HepG2 (cell line): ENCODE measurements around the gene ADAMTSL4. TPM values are rescaled to one million over a fixed set of nuclear protein-coding genes. Genes with fewer than 3 reads are reported as not detected.

Experiments
- ATAC-seq: fragments of 200-7000 bp; cut with Tn5 transposase; 3 replicates; pipeline ENCODE4 v1.9.1; 2020; ENCODE audit warnings: mild to moderate bottlenecking, moderate library complexity
- BruUV-seq: library from RNA; stranded (reverse); fragments of 400-500 nt; replicated peaks from 2 replicates; lab custom pipeline; 2021; lab: Mats Ljungman, UMichigan
- CTCF ChIA-PET: fragments of 300-600 bp; formaldehyde crosslinking; extraction: SDS; loops from one replicate; lab custom pipeline; 2021; ENCODE audit warnings: low total read pairs, inconsistent platforms, low intra/inter-chr PET ratio; lab: Yijun Ruan, JAX
- POLR2A ChIA-PET: fragments of 350-600 bp; sonication (Branson Sonifier 250); formaldehyde crosslinking; loops from one replicate; lab custom pipeline; 2020; ENCODE audit warnings: antibody characterized with exemption, inconsistent platforms; lab: Yijun Ruan, JAX
- DNase-seq: peaks from one replicate; pipeline ENCODE4 v3.0.0-alpha.2; 2015; ENCODE audit warnings: low spot score
- FAIRE-seq: peaks from 3 replicates; lab custom pipeline; 2011; peaks lifted over from hg19 to GRCh38; lab: Jason Lieb, UNC
- H2AFZ ChIP-seq: one replicate; pipeline ENCODE4 v1.6.1; 2011; ENCODE audit warnings: low read length, inconsistent platforms
- H3K27ac ChIP-seq: fragments of 300-600 bp; 3 replicates; pipeline ENCODE4 v1.8.0; 2011; ENCODE audit warnings: mixed run types, mild to moderate bottlenecking, mixed read lengths, low read length, inconsistent platforms; ENCODE audit not compliant: insufficient read depth; ENCODE audit errors: extremely low read length
- H3K27me3 ChIP-seq, 2 experiments: fragments of 200-600 bp in 1 of 2; 2 replicates in 1 of 2; 3 replicates in 1 of 2; pipeline versions ENCODE4 v1.6.0 to v1.8.0; 2011; ENCODE audit warnings: low read length in 2 of 2, mild to moderate bottlenecking in 2 of 2, moderate library complexity in 2 of 2, inconsistent platforms in 1 of 2; ENCODE audit not compliant: insufficient read depth in 2 of 2, control insufficient read depth in 1 of 2
- H3K36me3 ChIP-seq, 2 experiments: fragments of 200-600 bp in 1 of 2; replicated peaks in 1 of 2; 2 replicates in 1 of 2; 3 replicates in 1 of 2; pipeline versions ENCODE4 v1.5.1 to v1.8.0; 2011; ENCODE audit warnings: low read length in 2 of 2, inconsistent platforms in 1 of 2; ENCODE audit not compliant: insufficient read depth in 2 of 2, control insufficient read depth in 1 of 2
- H3K4me1 ChIP-seq: 2 replicates; pipeline ENCODE4 v1.5.1; 2012; ENCODE audit warnings: low read length, inconsistent platforms; ENCODE audit not compliant: insufficient read depth
- H3K4me2 ChIP-seq: 2 replicates; pipeline ENCODE4 v1.6.0; 2011; ENCODE audit warnings: low read depth, low read length, inconsistent platforms
- H3K4me3 ChIP-seq, 3 experiments: fragments of 200-600 bp in 1 of 3; sonication (generic), shearing (Covaris generic) in 1 of 3; replicated peaks in 1 of 3; 2 replicates each; pipeline ENCODE4 v1.5.1; 2011 to 2016; ENCODE audit warnings: low read length in 3 of 3, inconsistent platforms in 2 of 3, low read depth in 2 of 3, mild to moderate bottlenecking in 2 of 3, control low read depth in 1 of 3, mixed read lengths in 1 of 3; ENCODE audit not compliant: insufficient read depth in 1 of 3
- H3K79me2 ChIP-seq: one replicate; pipeline ENCODE4 v1.6.1; 2011; ENCODE audit warnings: low read length, inconsistent platforms; ENCODE audit not compliant: insufficient read depth
- H3K9ac ChIP-seq: 2 replicates; pipeline ENCODE4 v1.6.0; 2011; ENCODE audit warnings: mild to moderate bottlenecking, low read depth, low read length, inconsistent platforms; ENCODE audit not compliant: insufficient read depth
- H3K9me3 ChIP-seq: 2 replicates; pipeline ENCODE4 v1.5.1; 2012; ENCODE audit warnings: mild to moderate bottlenecking, low read length
- H4K20me1 ChIP-seq: 2 replicates; pipeline ENCODE4 v1.6.0; 2011; ENCODE audit warnings: inconsistent platforms, mild to moderate bottlenecking, low read length, moderate library complexity; ENCODE audit not compliant: insufficient read depth
- ARID4A ChIP-seq: sonication (generic); formaldehyde crosslinking; IDR thresholded peaks from 2 replicates; pipeline ENCODE4 v1.5.0; 2020; ENCODE audit warnings: mild to moderate bottlenecking, missing genetic modification reagents, borderline replicate concordance
- ATF7-NPFF ChIP-seq: sonication (generic); formaldehyde crosslinking; IDR thresholded peaks from 2 replicates; pipeline ENCODE4 v1.8.1; 2023; ENCODE audit warnings: mild to moderate bottlenecking, low read depth, missing genetic modification reagents, moderate library complexity
- BORCS8-MEF2B ChIP-seq: sonication (generic); formaldehyde crosslinking; IDR thresholded peaks from 2 replicates; pipeline ENCODE4 v1.8.0; 2022; ENCODE audit warnings: mild to moderate bottlenecking, missing genetic modification reagents
- KLF6 ChIP-seq: IDR thresholded peaks from 2 replicates; pipeline ENCODE4 v1.8.0; 2016; ENCODE audit warnings: missing biosample characterization, missing genetic modification reagents
- MAFK ChIP-seq, 2 experiments: IDR thresholded peaks in 1 of 2; conservative IDR thresholded peaks in 1 of 2; 2 replicates each; pipeline ENCODE4 v1.6.1; 2011; ENCODE audit warnings: improper control_type of control experiment in 2 of 2, low read length in 2 of 2
- NAIF1 ChIP-seq: sonication (generic); formaldehyde crosslinking; IDR thresholded peaks from 2 replicates; pipeline ENCODE4 v1.5.0; 2020; ENCODE audit warnings: mild to moderate bottlenecking, missing genetic modification reagents, borderline replicate concordance
- SP1 ChIP-seq, 2 experiments: fragments of 450-650 bp in 1 of 2; sonication (generic) in 1 of 2; formaldehyde crosslinking in 1 of 2; IDR thresholded peaks; 2 replicates each; pipeline versions ENCODE4 v1.4.0 to v1.6.1; 2016 to 2020; ENCODE audit warnings: missing genetic modification reagents in 1 of 2
- TCF7 ChIP-seq: sonication (generic); IDR thresholded peaks from 2 replicates; pipeline ENCODE4 v1.6.1; 2016; ENCODE audit warnings: antibody characterized with exemption, low read depth
- ZBTB8A ChIP-seq: sonication (generic); formaldehyde crosslinking; IDR thresholded peaks from 2 replicates; pipeline ENCODE4 v1.4.0; 2020; ENCODE audit warnings: mild to moderate bottlenecking, low read depth, missing genetic modification reagents, borderline replicate concordance
- ZNF124 ChIP-seq: sonication (generic); formaldehyde crosslinking; IDR thresholded peaks from 2 replicates; pipeline ENCODE4 v1.4.0; 2020; ENCODE audit warnings: missing genetic modification reagents
- ZNF160 ChIP-seq: sonication (generic); formaldehyde crosslinking; IDR thresholded peaks from 2 replicates; pipeline ENCODE4 v1.8.0; 2022; ENCODE audit warnings: mild to moderate bottlenecking, inconsistent platforms, missing genetic modification reagents
- ZNF326 ChIP-seq: sonication (generic); formaldehyde crosslinking; IDR thresholded peaks from 2 replicates; pipeline ENCODE4 v1.4.0; 2020; ENCODE audit warnings: missing genetic modification reagents, borderline replicate concordance
- ZNF710 ChIP-seq: sonication (generic); formaldehyde crosslinking; IDR thresholded peaks from 2 replicates; pipeline ENCODE4 v1.5.0; 2020; ENCODE audit warnings: mild to moderate bottlenecking, missing genetic modification reagents, borderline replicate concordance
- ZNF724P ChIP-seq: sonication (generic); formaldehyde crosslinking; IDR thresholded peaks from 2 replicates; pipeline ENCODE4 v1.8.0; 2022; ENCODE audit warnings: missing genetic modification reagents, borderline replicate concordance
- WGBS: methylation state at CpG from one replicate; pipeline ENCODE4 v1.1.6; 2017; ENCODE audit warnings: low lambda C conversion rate; 5-methylcytosine and 5-hydroxymethylcytosine counted together
- in situ Hi-C: cut with HindIII; loops from 2 replicates; pipeline ENCODE4 v1.10.0; 2017; ENCODE audit warnings: low pct_unique_long_range_greater_than_20kb; ENCODE audit not compliant: extremely low pct_ligation_motif_present
- intact Hi-C: fragments of 100-400 bp; cut with micrococcal nuclease; formaldehyde crosslinking; loops from one replicate; pipeline ENCODE4 v1.10.0; 2022; ENCODE audit not compliant: unreplicated experiment
- polyA plus RNA-seq, 8 experiments: library from polyadenylated mRNA; depleted of rRNA in 3 of 8; stranded (reverse) in 7 of 8; unstranded in 1 of 8; fragments of >200 nt; fragmentation: Illumina TruSeq in 4 of 8; extraction: Trizol in 4 of 8; gene quantifications; 2 replicates each; pipeline versions ENCODE4 v1.2.1 to v1.2.3, GENCODE V29; 2011 to 2016; ENCODE audit warnings: low read depth in 4 of 8, missing spikeins in 1 of 8, mixed read lengths in 1 of 8; ENCODE audit not compliant: insufficient read depth in 1 of 8
- total RNA-seq, 5 experiments: library from RNA; depleted of rRNA; stranded (reverse); fragments of >200 nt; fragmentation: Illumina TruSeq; extraction: Trizol; gene quantifications; 2 replicates each; pipeline ENCODE4 v1.2.3, GENCODE V29; 2016; ENCODE audit warnings: low read depth in 1 of 5

ADAMTSL4 gene
- total and polyA plus RNA-seq, 2 of the 13 experiments (the other 11 are each of a cell fraction or from before 2014, with no cell fraction given) = 3.9 to 16.4 TPM

GRCh38 chr1:150561254-150561973 lies 12.2 kb downstream of the ADAMTSL4 start (continued):
- TF ChIP-seq ZNF124 (CRISPR knock-in tag) (peak; percentile 54; the same call in 1 of the 2 replicates), NAIF1 (CRISPR knock-in tag) (peak; percentile 74; the same call in 1 of the 2 replicates), ZNF160 (CRISPR knock-in tag) (0 out of 2 replicates have a peak, but pooled peaks have one; percentile 43), ATF7-NPFF (CRISPR knock-in tag) (0 out of 2 replicates have a peak, but pooled peaks have one; percentile 43), SP1 (IDR thresholded peaks at IDR 0.05) (no peak), SP1 (CRISPR knock-in tag; IDR thresholded peaks at IDR 0.05) (peak; percentile 28; the same call in 1 of the 2 replicates), ZNF710 (CRISPR knock-in tag) (peak; percentile 14; the same call in 1 of the 2 replicates), KLF6 (0 out of 2 replicates have a peak, but pooled peaks have one; percentile 30)
- TF ChIP-seq, all 625 proteins: peak for 112

GRCh38 chr1:150561974-150562445 lies 12.8 kb downstream of the ADAMTSL4 start:
- peak overlapping the region; percentile 99 for H3K4me2 ChIP-seq
- no peaks in the 10 kb centered on the region for H4K20me1 ChIP-seq
- no peak overlapping the region for H2AFZ ChIP-seq
- H3K27me3 ChIP-seq = no peaks in the 10 kb centered on the region
- FAIRE-seq = peak; percentile 82
- H3K4me1 ChIP-seq = peaks cover 51% of the 10 kb centered on the region
- DNase-seq = peak; percentile 77
- WGBS = under 1% methylated on average over 12 of the region's 18 CpGs
- peaks cover 0 to 1% of the 10 kb centered on the region in 2 experiments; a peak in 1 of 5 replicates for H3K36me3 ChIP-seq
- in situ Hi-C loops (loop anchor here (5.0 kb wide), 2 partner anchors 65 to 250 kb away; partner anchors contain the start of gene ENSA), intact Hi-C loops (loop anchor here (1.0 to 5.0 kb wide), 2 partner anchors 59 to 135 kb away; partner anchors contain the start of gene GOLPH3L)
- no peaks in the 10 kb centered on the region for H3K9me3 ChIP-seq
- BruUV-seq = no TSS peak
- H3K4me3 ChIP-seq = peak overlapping the region; percentile 72 to 80 (median 73)
- ATAC-seq = peak; percentile 72
- H3K9ac ChIP-seq = peak overlapping the region; percentile 88
- ChIA-PET CTCF (interaction anchor here (1.3 to 1.7 kb wide), 2 partner anchors 14 to 60 kb away, joined by 4 to 15 read pairs; no protein-coding TSS in a partner anchor), POLR2A (interaction anchor here (0.5 to 13.0 kb wide), 24 partner anchors 11 to 627 kb away, joined by 3 to 469 read pairs (median 4); partner anchors contain the start of genes ADAMTSL4, CA14, ENSA and FALEC)
- H3K27ac ChIP-seq = peak overlapping the region; percentile 91
- peaks cover 8% of the 10 kb centered on the region for H3K79me2 ChIP-seq
- peak; percentile 67 for TF ChIP-seq ARID4A (CRISPR knock-in tag)
- TF ChIP-seq ZNF724P (CRISPR knock-in tag) = no peak
- no peak for TF ChIP-seq ZNF326 (CRISPR knock-in tag)
- TF ChIP-seq MAFK (conservative IDR thresholded peaks at IDR 0.05 in 1 of 2, IDR thresholded peaks at IDR 0.05 in 1 of 2; ENCODE audit: low read length in 2 of 2) = no peak
- peak; percentile 51; the same call in 1 of the 2 replicates for TF ChIP-seq BORCS8-MEF2B (CRISPR knock-in tag)
- no peak; the same call in 1 of the 2 replicates for TF ChIP-seq ZBTB8A (CRISPR knock-in tag)
- TF ChIP-seq TCF7 = 0 out of 2 replicates have a peak, but pooled peaks have one; percentile 20
